HG03196 (cell line): ENCODE results near the gene CYB561D2.

Experiments
- ATAC-seq: cut with Tn5 transposase; IDR thresholded peaks from one replicate; pipeline ENCODE4 v1.9.1; 2021; ENCODE audit not compliant: unreplicated experiment

Gene CYB561D2

DNA sequence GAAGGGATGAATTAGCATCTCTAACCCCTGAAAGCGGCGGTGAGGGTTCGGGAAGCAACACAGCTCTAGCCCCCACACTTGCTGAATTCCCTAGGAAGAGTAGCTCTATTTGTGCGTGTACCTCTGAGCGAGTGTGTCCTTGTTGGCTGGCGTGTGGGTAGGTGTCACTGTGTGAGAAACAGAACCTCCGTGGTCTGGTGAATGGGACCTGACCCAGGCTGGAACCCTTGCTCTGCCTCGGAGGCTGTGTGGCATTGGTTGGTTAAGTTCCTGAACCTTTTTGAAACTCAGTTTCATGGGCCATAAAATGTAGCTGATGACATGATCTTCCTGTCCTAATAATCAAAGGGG lies 9.1 kb downstream of the CYB561D2 start:
- peak; percentile 11 for ATAC-seq

GRCh38 chr3:50364573-50365079 lies 14.0 kb downstream of the CYB561D2 start:
- ATAC-seq: no peak

GRCh38 chr3:50365080-50365841 lies 14.6 kb downstream of the CYB561D2 start:
- peak; percentile 73 for ATAC-seq

DNA sequence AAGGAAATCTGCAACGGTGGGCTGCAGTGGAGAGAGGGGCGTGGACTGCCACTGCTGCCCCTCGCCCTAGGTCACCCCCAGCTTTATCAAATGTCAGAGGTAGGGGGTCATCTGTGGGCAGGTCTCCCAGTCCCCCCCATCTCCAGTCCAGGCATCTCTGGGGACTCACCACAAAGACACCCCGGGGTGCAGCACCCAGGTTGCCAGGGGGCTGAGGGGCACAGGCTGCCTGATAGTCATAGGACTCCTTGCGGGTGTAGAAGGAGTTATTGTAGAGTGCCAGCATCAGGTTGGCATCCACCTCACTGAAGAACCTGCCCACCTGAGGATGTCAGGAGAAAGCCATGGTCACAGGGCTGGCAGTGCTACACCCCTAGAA lies 15.2 kb downstream of the CYB561D2 start:
- no peak for ATAC-seq

DNA sequence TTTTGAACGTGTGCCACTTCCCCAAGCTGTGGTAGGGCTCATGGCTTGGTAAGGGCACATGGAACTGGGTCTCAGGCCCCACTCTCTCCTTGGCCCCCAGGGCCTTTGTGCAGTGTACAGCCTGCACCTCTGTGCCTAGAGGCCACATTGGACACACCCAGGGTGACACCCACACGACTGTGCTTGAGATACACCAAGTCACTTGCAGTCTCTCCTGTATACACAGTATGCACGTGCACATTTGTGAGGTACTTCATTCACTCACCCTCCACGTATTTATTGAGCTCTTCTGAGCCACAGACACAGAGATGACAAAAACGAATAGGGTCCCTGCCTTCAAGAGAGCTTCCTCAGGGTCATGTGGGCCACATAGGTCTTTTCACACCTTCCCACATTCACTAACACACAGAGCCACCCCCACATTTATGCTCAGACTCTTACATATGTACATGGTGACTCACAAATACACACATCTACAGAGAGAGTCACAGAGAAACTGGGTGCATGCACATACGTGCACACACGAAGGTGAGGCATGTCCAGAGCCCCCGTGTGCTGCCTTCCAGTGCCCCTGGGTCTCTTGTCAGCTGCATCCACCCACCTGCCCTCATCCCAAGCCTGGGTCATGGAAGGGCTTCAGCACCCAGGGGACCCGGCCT lies 18.5 kb downstream of the CYB561D2 start:
- ATAC-seq: no peak

- no peak for ATAC-seq
Measured at GRCh38 chr3:50370594-50370993, 19.9 kb downstream of the CYB561D2 start.

GRCh38 chr3:50371133-50371685 lies 20.5 kb downstream of the CYB561D2 start:
- ATAC-seq: no peak

- no peak for ATAC-seq
Measured at GRCh38 chr3:50372349-50372748, 21.7 kb downstream of the CYB561D2 start.

GRCh38 chr3:50373146-50374051 lies 22.7 kb downstream of the CYB561D2 start:
- no peak for ATAC-seq

GRCh38 chr3:50374363-50375257 lies 23.9 kb downstream of the CYB561D2 start:
- no peak for ATAC-seq

DNA sequence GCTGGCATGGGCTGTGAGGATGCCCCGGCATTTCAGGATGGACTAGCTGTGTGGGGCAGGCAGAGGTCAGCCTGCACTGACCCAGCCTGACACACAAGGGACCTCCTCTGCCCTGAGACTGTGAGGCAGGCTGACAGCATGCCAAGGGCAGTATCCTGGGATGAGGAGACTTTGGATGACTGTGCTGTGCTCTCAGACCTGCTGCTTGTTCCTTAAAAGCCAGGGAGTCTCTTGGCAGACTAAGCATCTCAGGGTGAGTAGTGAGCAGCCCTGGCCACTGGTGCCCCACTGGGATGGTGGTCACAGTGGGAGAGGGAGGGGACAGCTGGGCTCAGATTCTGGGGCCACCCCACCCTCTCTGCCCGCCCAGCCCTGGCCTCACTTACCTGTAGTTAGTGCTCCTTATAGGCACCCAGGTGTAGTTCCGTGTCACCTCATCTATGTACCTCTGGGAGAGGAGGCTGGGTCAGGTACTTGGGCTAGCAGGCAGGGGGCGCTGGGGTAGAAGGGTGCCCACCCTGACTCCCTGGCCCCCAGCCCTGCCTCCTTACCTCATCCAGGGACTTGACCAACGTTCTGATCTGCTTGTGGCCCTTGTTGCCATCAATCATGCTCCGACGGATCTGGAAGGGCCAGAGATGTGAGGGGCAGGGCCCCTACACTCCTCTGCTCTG lies 24.7 kb downstream of the CYB561D2 start:
- no peak for ATAC-seq

DNA sequence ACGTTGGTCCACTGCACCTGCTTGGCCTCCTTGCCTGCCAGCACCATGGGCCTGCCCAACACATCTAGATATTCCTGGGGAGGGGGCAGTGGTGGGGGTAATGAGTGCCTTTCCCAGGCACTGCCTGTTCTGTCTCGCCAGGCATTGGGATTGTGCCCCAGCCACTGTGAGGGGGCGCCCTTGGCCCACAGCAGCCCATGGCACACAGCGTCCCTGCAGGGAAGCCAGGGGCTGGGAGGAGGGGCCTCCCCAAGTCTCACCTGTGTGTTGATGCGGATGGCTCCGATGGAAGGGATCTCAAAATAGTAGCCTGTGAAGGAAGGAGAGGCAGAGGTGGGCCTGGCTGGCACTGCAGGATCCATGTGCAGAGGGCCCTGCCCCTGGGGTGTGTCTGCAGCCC lies 27.4 kb downstream of the CYB561D2 start:
- no peak for ATAC-seq

DNA sequence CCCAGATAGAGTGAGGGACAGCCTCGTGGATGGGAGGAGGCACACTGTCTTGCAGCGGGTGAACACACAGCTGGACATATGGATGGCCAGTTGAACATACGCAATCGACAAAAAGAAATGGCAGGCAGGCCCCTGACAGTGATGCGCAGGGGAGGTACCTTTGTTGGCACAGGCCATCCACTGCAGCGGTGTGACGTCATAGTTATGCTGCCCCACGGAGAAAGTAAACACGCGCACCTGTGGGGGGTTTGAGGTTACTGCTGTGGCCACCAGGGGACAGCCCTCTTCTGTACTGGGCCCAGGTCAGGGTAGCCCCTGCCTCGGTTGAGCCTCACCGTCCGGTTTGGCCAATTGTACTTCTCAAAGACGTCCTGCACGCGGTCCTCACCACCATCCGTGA lies 28.1 kb downstream of the CYB561D2 start:
- no peak for ATAC-seq

GRCh38 chr3:50380405-50381085 lies 29.9 kb downstream of the CYB561D2 start:
- ATAC-seq: no peak

DNA sequence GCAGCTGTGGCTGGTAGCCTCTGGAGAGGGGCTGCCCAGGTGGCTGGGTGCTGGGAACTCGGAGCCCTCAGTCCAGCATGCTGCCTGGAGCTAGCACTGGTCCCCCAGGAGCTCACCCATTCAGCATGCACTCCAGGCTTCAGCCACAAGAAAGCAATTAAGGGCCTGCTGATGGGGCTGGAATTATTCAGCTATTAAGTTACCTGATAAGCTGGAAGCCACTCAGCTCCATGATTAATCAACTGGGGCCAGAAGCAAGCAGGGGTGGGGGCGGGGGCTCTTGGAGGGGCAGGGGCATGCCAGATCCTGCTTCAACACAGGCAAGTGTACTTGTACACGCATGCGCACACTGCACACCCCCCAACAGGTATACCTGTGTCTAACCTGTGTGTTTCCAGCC lies 30.7 kb downstream of the CYB561D2 start:
- ATAC-seq: no peak

- ATAC-seq: no peak
Measured at GRCh38 chr3:50382722-50383121, 32.1 kb downstream of the CYB561D2 start.

DNA sequence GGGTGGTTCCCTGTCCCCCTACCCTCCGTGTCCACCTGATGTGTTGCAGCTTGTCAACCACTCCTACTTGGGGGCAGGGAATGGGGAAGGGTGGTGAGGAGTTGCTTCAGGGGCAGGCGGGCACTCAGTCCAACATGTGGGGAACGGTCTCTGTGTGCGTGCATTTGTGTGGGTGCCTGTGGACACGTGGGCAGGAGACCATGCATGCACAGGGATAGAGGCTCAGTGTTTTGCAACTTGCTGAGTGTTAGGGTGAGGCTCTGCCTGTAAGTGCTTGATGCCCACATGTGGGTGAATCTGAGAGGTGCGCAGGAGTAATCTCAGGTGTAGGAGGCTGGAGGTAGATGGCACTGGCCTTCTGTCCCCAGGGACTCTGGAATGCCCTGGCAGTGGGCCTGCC lies 33.1 kb downstream of the CYB561D2 start:
- no peak for ATAC-seq

GRCh38 chr3:50385754-50386153 lies 35.1 kb downstream of the CYB561D2 start:
- ATAC-seq: no peak
